Ovary (tissue), 9 donors: ENCODE results near the gene TAB3. TPM values are rescaled to one million over a fixed set of nuclear protein-coding genes. Genes with fewer than 3 reads are reported as not detected.

Experiments used
- DNase-seq, 5 donors: peaks; one replicate each; pipeline ENCODE4 v3.0.0-alpha.2; 2019 to 2020
- H3K27ac ChIP-seq, 2 donors: fragments of 200-600 bp; one replicate each; pipeline versions ENCODE4 v1.5.1 to v1.8.0; 2019 to 2022
- H3K27me3 ChIP-seq: fragments of 200-600 bp; one replicate; pipeline ENCODE4 v1.8.0; 2022
- H3K36me3 ChIP-seq: fragments of 200-600 bp; sonication (generic); one replicate; pipeline ENCODE4 v1.5.1; 2019
- H3K4me1 ChIP-seq: one replicate; pipeline ENCODE4 v1.8.1; 2013; ENCODE audit warnings: mild to moderate bottlenecking, moderate library complexity; ENCODE audit not compliant: insufficient read depth
- H3K4me3 ChIP-seq: fragments of 200-600 bp; sonication (generic); one replicate; pipeline ENCODE4 v1.5.1; 2017
- H3K9me3 ChIP-seq, 2 donors: fragments of 200-600 bp in 1 of 2; sonication (generic) in 1 of 2; one replicate each; pipeline versions ENCODE4 v1.5.1 to v1.8.1; 2013 to 2019; ENCODE audit warnings: mild to moderate bottlenecking in 1 of 2, moderate library complexity in 1 of 2
- EP300 ChIP-seq: sonication (generic); formaldehyde crosslinking; IDR thresholded peaks from one replicate; pipeline ENCODE4 v1.6.1; 2017; ENCODE audit warnings: antibody characterized with exemption
- POLR2A ChIP-seq: fragments of 450-650 bp; IDR thresholded peaks from one replicate; pipeline ENCODE4 v1.6.1; 2017; ENCODE audit warnings: antibody characterized with exemption, mild to moderate bottlenecking, moderate library complexity
- WGBS, 3 donors: extraction: QIAGEN DNeasy Blood & Tissue Kit in 1 of 3; methylation state at CpG; one replicate each; pipeline versions ENCODE4 v1.1.5 to v1.1.7; 2013 to 2017; 5-methylcytosine and 5-hydroxymethylcytosine counted together
- intact Hi-C, 4 donors: fragments of 100-400 bp; cut with DNase I; formaldehyde crosslinking; loops; one replicate each; pipeline versions ENCODE4 v1.11.0 to v1.15.1; 2022 to 2023
- polyA plus RNA-seq, 2 donors: library from polyadenylated mRNA; stranded (reverse); fragments of 200-250 nt in 1 of 2; fragments of 350-450 nt in 1 of 2; fragmentation: Illumina TruSeq in 1 of 2; extraction: RNeasy Lipid Tissue Mini Kit (QIAGEN cat#74804) in 1 of 2; gene quantifications; one replicate each; pipeline ENCODE4 v1.2.3, GENCODE V29; 2013 to 2014
- total RNA-seq, 7 donors: library from RNA; depleted of rRNA in 2 of 7; stranded (reverse); fragments of >200 nt in 2 of 7; fragmentation: NEBNext Ultra II Directional in 3 of 7; extraction: Animal tissue kit (Norgen Biotek cat#: 25700) in 3 of 7; gene quantifications; one replicate each; pipeline versions ENCODE4 v1.1.0 to v1.2.4, GENCODE V29; 2016 to 2023
- TF ChIP-seq, protein P1 (sequence below), 3 donors: fragments of 450-650 bp in 2 of 3; fragments of 200-600 bp in 1 of 3; IDR thresholded peaks; one replicate each; pipeline versions ENCODE4 v1.5.1 to v1.8.0; 2016 to 2022; ENCODE audit warnings: antibody characterized with exemption in 3 of 3, mild to moderate bottlenecking in 1 of 3
- donor health status: DM: no; HTN: no; CAD: no; lungs with moderate emphysema.
- donor health status: DM: no; HTN: no; CAD: no.
- donor health status: Bipolar disorder and iron deficiency.
- donor health status: DM: yes; HTN: yes; CAD: no.
- donor health status: DM: no; HTN: no; CAD: no.
- donor health status: DM: yes; HTN: yes; CAD: no.

Gene TAB3
- total and polyA plus RNA-seq, 9 donors: 7.8 to 29.5 (median 21.0) TPM

DNA sequence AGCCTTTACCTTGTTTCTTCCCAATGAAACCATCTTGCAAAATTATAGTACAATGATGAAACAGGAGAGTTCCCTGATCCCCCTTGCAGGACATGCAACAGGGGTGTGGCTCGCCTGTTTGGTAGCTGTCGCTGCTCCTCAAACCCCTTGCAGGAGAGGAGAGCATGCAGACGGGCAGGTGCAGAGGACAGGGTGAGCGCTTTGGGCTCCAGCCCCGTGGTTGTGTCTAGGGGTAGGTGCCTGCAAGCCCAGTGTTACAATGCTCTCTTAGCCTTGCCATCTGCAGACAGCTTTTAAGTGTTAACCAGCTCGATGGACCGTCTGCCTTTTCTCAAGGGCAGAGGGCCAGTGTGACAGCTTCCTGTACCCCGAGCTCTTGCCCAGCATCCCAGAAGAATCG, 102.0 kb downstream of the TAB3 start:
- 67 to 77% (median 74%) methylated on average over 9 of the region's 9 CpGs for WGBS, 3 donors
- H3K9me3 ChIP-seq: no peaks in the 10 kb centered on the region
- intact Hi-C loops: no loop called here
- no peaks in the 10 kb centered on the region for H3K36me3 ChIP-seq
- TF ChIP-seq POLR2A (no peak), EP300 (no peak)
- TF ChIP-seq, protein P1, sequence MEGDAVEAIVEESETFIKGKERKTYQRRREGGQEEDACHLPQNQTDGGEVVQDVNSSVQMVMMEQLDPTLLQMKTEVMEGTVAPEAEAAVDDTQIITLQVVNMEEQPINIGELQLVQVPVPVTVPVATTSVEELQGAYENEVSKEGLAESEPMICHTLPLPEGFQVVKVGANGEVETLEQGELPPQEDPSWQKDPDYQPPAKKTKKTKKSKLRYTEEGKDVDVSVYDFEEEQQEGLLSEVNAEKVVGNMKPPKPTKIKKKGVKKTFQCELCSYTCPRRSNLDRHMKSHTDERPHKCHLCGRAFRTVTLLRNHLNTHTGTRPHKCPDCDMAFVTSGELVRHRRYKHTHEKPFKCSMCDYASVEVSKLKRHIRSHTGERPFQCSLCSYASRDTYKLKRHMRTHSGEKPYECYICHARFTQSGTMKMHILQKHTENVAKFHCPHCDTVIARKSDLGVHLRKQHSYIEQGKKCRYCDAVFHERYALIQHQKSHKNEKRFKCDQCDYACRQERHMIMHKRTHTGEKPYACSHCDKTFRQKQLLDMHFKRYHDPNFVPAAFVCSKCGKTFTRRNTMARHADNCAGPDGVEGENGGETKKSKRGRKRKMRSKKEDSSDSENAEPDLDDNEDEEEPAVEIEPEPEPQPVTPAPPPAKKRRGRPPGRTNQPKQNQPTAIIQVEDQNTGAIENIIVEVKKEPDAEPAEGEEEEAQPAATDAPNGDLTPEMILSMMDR (IDR thresholded peaks at IDR 0.05): no peak
- H3K27ac ChIP-seq: no peak overlapping the region
- H3K27me3 ChIP-seq: no peaks in the 10 kb centered on the region
- no peaks in the 10 kb centered on the region for H3K4me1 ChIP-seq
- no peak overlapping the region for H3K4me3 ChIP-seq
- no peak for DNase-seq

DNA sequence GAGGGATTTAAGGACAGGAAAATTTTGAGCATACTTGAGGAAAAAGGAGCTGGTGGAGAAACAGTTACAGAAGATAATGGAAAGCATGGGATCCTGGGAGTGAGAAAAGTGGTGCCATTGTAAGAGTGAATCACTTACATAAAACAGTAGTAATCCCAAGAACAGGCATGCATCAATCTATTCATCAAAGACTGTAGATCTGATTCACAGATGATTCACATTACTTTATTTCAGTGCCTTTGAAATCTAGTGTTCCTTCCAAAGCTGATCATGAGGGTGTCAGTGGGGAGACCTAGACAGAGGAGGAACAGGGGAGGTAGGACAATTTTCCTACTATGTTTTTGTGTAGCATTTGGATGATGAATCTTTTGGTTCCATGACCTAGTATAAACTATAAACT, 102.7 kb downstream of the TAB3 start:
- no peak for DNase-seq
- TF ChIP-seq EP300 (no peak), POLR2A (no peak)
- TF ChIP-seq, protein P1 (IDR thresholded peaks at IDR 0.05): no peak
- H3K9me3 ChIP-seq: no peaks in the 10 kb centered on the region
- H3K27me3 ChIP-seq: no peaks in the 10 kb centered on the region
- no peaks in the 10 kb centered on the region for H3K4me1 ChIP-seq
- no peak overlapping the region for H3K4me3 ChIP-seq
- intact Hi-C loops: no loop called here
- no peak overlapping the region for H3K27ac ChIP-seq
- H3K36me3 ChIP-seq: no peaks in the 10 kb centered on the region

DNA sequence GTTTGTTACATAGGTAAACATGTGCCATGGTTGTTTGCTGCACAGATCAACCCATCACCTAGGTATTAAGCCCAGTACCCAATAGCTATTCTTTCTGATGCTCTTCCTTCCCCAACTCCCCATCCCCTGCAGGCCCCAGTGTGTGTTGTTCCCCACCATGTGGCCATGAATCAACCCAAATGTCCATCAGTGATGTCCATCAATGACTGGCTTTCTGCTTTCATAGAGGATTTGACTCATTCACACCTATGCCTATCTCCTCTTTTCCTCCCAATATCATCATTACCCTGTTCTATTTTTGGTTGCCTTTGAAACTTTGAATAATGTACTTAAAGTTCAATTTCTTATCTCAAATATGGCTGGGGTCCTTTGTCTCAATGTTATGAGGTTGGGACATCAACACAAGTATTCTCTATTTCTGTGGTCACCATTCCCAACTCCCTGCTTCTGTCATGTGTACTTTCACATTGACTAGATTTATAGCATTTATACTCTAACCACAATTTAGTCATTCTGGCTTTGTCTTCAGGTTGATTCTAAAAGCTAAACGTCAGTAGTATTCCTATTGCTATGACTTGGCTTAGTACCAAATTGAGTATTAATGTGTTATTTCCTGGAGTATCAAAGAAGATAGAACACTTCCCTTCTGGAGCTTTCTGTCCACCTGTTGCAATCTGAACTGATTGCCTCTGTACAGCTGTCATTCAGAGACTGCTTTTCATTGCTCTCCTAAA, 107.2 kb downstream of the TAB3 start:
- DNase-seq: no peak
- intact Hi-C loops: no loop called here
- Histone ChIP-seq H3K9me3 (no peaks in the 10 kb centered on the region), H3K27me3 (no peaks in the 10 kb centered on the region), H3K4me1 (no peaks in the 10 kb centered on the region), H3K36me3 (no peaks in the 10 kb centered on the region), H3K27ac (no peak overlapping the region), H3K4me3 (no peak overlapping the region)
- WGBS, 3 donors: 7 to 25% (median 25%) methylated on average over 1 of the region's 1 CpG
- TF ChIP-seq, protein P1 (IDR thresholded peaks at IDR 0.05): no peak
- TF ChIP-seq EP300: no peak
- no peak for TF ChIP-seq POLR2A

DNA sequence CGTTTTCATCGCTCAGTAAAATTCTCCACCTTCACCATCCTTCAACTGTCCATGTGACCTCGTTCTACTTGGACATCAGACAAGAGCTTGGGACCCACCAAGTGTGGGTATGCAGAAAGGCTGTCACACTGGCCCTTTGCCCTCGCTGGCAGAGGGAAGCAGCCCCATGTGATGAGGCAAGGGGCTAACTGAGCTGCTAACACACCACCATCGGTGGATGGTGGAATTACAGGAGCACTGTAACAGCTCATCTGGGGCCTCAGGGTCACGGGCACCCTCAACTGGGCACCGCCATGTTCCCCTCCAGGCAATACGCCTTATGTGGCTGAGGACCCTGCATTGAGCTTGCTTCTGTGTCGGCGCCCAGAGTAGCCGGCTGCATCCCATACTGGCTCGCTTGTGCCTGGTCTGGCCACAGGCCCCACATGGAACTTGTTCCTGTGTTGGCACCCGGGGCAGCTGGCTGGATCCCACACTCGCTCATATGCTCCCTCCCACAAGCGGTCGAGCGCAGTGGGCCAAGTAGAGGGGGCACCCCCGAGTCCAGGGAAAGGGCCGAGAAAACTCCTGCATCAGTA, 109.5 kb downstream of the TAB3 start:
- WGBS, 3 donors: 81 to 85% (median 83%) methylated on average over 19 of the region's 19 CpGs
- H3K9me3 ChIP-seq: no peaks in the 10 kb centered on the region
- intact Hi-C loops: no loop called here

More for the DNA sequence above, 109.5 kb downstream of the TAB3 start:
- no peaks in the 10 kb centered on the region for H3K36me3 ChIP-seq
- no peaks in the 10 kb centered on the region for H3K4me1 ChIP-seq
- no peak overlapping the region for H3K27ac ChIP-seq
- TF ChIP-seq POLR2A: no peak
- no peak for TF ChIP-seq EP300
- TF ChIP-seq, protein P1 (IDR thresholded peaks at IDR 0.05): no peak
- no peak overlapping the region for H3K4me3 ChIP-seq
- no peak for DNase-seq
- H3K27me3 ChIP-seq: no peaks in the 10 kb centered on the region
